HepG2 (cell line): Measurements from ENCODE around the gene ZBTB46. TPM values are rescaled to one million over a fixed set of nuclear protein-coding genes. Genes with fewer than 3 reads are reported as not detected.
A peak's percentile ranks its signal among the peaks of the same experiment; 100 is the strongest.

Source experiments
- CCDC6 ChIP-seq: sonication (generic); formaldehyde crosslinking; IDR thresholded peaks from 2 replicates; pipeline ENCODE4 v1.8.1; 2022; ENCODE audit warnings: mild to moderate bottlenecking, missing genetic modification reagents, moderate library complexity
- EED ChIP-seq: sonication (generic); formaldehyde crosslinking; IDR thresholded peaks from 2 replicates; pipeline ENCODE4 v1.5.0; 2020; ENCODE audit warnings: mild to moderate bottlenecking, missing genetic modification reagents
- KMT2A ChIP-seq: sonication (generic); formaldehyde crosslinking; IDR thresholded peaks from 2 replicates; pipeline ENCODE4 v1.4.0; 2020; ENCODE audit warnings: missing genetic modification reagents
- SOX13 ChIP-seq, 3 experiments: fragments of 450-650 bp in 1 of 3; sonication (generic) in 1 of 3; formaldehyde crosslinking in 1 of 3; IDR thresholded peaks in 2 of 3; conservative IDR thresholded peaks in 1 of 3; 2 replicates each; pipeline versions ENCODE4 v1.5.0 to v1.6.1; 2016 to 2020; ENCODE audit warnings: antibody characterized with exemption in 1 of 3, mild to moderate bottlenecking in 1 of 3, missing compliant biosample characterization in 1 of 3, missing genetic modification reagents in 1 of 3, moderate library complexity in 1 of 3
- TBL1XR1 ChIP-seq: fragments of 150-350 bp; IDR thresholded peaks from 2 replicates; pipeline ENCODE4 v1.6.1; 2014; ENCODE audit warnings: borderline replicate concordance, low read length; ENCODE audit not compliant: partially characterized antibody
- ZBTB7A ChIP-seq: sonication (generic); formaldehyde crosslinking; IDR thresholded peaks from 2 replicates; pipeline ENCODE4 v1.8.0; 2022; ENCODE audit warnings: mild to moderate bottlenecking, missing genetic modification reagents
- ZNF264 ChIP-seq: sonication (generic); formaldehyde crosslinking; IDR thresholded peaks from 2 replicates; pipeline ENCODE4 v1.4.0; 2020; ENCODE audit warnings: missing genetic modification reagents
- ZNF329 ChIP-seq: sonication (generic); formaldehyde crosslinking; IDR thresholded peaks from 2 replicates; pipeline ENCODE4 v1.9.0; 2021; ENCODE audit warnings: low read depth, mild to moderate bottlenecking, missing genetic modification reagents
- ZNF367 ChIP-seq: sonication (generic); formaldehyde crosslinking; IDR thresholded peaks from 2 replicates; pipeline ENCODE4 v1.4.0; 2020; ENCODE audit warnings: missing genetic modification reagents, borderline replicate concordance
- ZNF383 ChIP-seq: sonication (generic); formaldehyde crosslinking; IDR thresholded peaks from 2 replicates; pipeline ENCODE4 v1.4.0; 2020; ENCODE audit warnings: missing genetic modification reagents, mild to moderate bottlenecking, borderline replicate concordance
- ZNF562 ChIP-seq: sonication (generic); formaldehyde crosslinking; IDR thresholded peaks from 2 replicates; pipeline ENCODE4 v1.8.0; 2022; ENCODE audit warnings: missing genetic modification reagents, borderline replicate concordance
- ZNF776 ChIP-seq: sonication (generic); formaldehyde crosslinking; IDR thresholded peaks from 2 replicates; pipeline ENCODE4 v1.4.0; 2020; ENCODE audit warnings: mild to moderate bottlenecking, missing genetic modification reagents
- ZSCAN29 ChIP-seq: sonication (generic); formaldehyde crosslinking; conservative IDR thresholded peaks from 2 replicates; pipeline ENCODE4 v1.4.0; 2020; ENCODE audit warnings: mild to moderate bottlenecking, missing genetic modification reagents
- polyA plus RNA-seq, 8 experiments: library from polyadenylated mRNA; depleted of rRNA in 3 of 8; stranded (reverse) in 7 of 8; unstranded in 1 of 8; fragments of >200 nt; fragmentation: Illumina TruSeq in 4 of 8; extraction: Trizol in 4 of 8; gene quantifications; 2 replicates each; pipeline versions ENCODE4 v1.2.1 to v1.2.3, GENCODE V29; 2011 to 2016; ENCODE audit warnings: low read depth in 4 of 8, missing spikeins in 1 of 8, mixed read lengths in 1 of 8; ENCODE audit not compliant: insufficient read depth in 1 of 8
- total RNA-seq, 5 experiments: library from RNA; depleted of rRNA; stranded (reverse); fragments of >200 nt; fragmentation: Illumina TruSeq; extraction: Trizol; gene quantifications; 2 replicates each; pipeline ENCODE4 v1.2.3, GENCODE V29; 2016; ENCODE audit warnings: low read depth in 1 of 5
- TF ChIP-seq, protein P1 (sequence below): sonication (generic); formaldehyde crosslinking; IDR thresholded peaks from 2 replicates; pipeline ENCODE4 v1.4.0; 2020; ENCODE audit warnings: missing genetic modification reagents, borderline replicate concordance
- TF ChIP-seq, protein P2 (sequence below): fragments of 450-650 bp; IDR thresholded peaks from 2 replicates; pipeline ENCODE4 v1.6.1; 2016
- TF ChIP-seq, protein P3 (sequence below): sonication (generic); formaldehyde crosslinking; IDR thresholded peaks from 2 replicates; pipeline ENCODE4 v1.5.0; 2020; ENCODE audit warnings: mild to moderate bottlenecking, low read depth, missing genetic modification reagents, borderline replicate concordance
- TF ChIP-seq, protein P4 (sequence below): sonication (generic); formaldehyde crosslinking; IDR thresholded peaks from 2 replicates; pipeline ENCODE4 v1.4.0; 2020; ENCODE audit warnings: missing genetic modification reagents

Gene ZBTB46
- total and polyA plus RNA-seq, 2 of the 13 experiments (the other 11 are each of a cell fraction or from before 2014, with no cell fraction given), result 1.6 to 13.5 TPM

DNA sequence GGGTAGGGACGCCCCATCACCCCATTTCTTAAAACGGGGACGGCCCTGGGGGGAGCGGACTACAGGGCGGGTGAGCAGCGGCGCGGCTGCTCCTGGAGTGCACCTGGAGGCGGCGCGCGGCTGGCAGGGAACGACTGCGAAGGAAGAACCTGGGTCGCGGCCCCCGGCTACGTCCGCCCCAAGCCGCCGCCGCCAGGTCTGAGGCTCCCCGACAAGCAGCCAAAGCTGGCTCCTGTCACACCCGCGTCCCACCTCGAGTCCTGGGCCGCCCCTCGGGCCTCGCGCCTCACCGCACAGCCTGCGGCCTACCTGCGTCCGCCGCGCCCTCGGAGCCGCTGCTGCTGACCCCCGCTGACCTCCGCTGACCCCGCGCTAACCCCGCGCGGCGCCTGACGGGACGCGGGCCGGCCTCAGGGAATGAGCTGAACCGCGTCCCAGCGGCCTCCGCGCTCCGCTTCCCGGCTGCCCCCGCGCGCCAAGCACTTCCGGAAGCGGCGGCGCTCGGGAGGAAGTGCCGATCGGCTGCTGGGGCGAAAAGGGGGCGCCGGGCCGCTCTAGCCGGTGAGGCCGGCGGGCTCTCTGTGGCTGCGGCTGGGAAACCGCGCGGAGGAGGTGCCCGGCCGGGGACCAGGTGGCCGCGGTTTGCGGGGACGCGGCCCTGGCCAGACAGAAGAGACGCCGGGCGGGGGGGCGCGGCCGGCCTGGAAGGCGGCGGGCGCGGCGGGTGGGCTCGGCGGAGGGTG, 123.3 kb downstream of the ZBTB46 start, which contains the start of the genes ARFRP1 and ZGPAT (continued):
- TF ChIP-seq, protein P1, sequence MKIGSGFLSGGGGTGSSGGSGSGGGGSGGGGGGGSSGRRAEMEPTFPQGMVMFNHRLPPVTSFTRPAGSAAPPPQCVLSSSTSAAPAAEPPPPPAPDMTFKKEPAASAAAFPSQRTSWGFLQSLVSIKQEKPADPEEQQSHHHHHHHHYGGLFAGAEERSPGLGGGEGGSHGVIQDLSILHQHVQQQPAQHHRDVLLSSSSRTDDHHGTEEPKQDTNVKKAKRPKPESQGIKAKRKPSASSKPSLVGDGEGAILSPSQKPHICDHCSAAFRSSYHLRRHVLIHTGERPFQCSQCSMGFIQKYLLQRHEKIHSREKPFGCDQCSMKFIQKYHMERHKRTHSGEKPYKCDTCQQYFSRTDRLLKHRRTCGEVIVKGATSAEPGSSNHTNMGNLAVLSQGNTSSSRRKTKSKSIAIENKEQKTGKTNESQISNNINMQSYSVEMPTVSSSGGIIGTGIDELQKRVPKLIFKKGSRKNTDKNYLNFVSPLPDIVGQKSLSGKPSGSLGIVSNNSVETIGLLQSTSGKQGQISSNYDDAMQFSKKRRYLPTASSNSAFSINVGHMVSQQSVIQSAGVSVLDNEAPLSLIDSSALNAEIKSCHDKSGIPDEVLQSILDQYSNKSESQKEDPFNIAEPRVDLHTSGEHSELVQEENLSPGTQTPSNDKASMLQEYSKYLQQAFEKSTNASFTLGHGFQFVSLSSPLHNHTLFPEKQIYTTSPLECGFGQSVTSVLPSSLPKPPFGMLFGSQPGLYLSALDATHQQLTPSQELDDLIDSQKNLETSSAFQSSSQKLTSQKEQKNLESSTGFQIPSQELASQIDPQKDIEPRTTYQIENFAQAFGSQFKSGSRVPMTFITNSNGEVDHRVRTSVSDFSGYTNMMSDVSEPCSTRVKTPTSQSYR (CRISPR knock-in tag), result peak; percentile 81
- TF ChIP-seq ZNF329 (CRISPR knock-in tag) (peak; percentile 64; the same call in 1 of the 2 replicates), ZBTB7A (CRISPR knock-in tag) (peak; percentile 83), SOX13 (IDR thresholded peaks at IDR 0.05) (no peak), SOX13 (CRISPR knock-in tag; conservative IDR thresholded peaks at IDR 0.05 in 1 of 2, IDR thresholded peaks at IDR 0.05 in 1 of 2) (peak in 1 of 2 experiments; percentile 62; a peak in 2 of 4 replicates), ZSCAN29 (CRISPR knock-in tag) (peak; percentile 40; the same call in 1 of the 2 replicates), ZNF383 (CRISPR knock-in tag) (no peak), CCDC6 (CRISPR knock-in tag) (peak; percentile 96), TBL1XR1 (peak; percentile 90), ZNF562 (CRISPR knock-in tag) (no peak; the same call in 1 of the 2 replicates), ZNF367 (CRISPR knock-in tag) (no peak), ZNF776 (CRISPR knock-in tag) (peak; percentile 80; the same call in 1 of the 2 replicates), KMT2A (CRISPR knock-in tag) (peak; percentile 99), ZNF264 (CRISPR knock-in tag) (peak; percentile 19; the same call in 1 of the 2 replicates), EED (CRISPR knock-in tag) (peak; percentile 61)
- TF ChIP-seq, protein P2, sequence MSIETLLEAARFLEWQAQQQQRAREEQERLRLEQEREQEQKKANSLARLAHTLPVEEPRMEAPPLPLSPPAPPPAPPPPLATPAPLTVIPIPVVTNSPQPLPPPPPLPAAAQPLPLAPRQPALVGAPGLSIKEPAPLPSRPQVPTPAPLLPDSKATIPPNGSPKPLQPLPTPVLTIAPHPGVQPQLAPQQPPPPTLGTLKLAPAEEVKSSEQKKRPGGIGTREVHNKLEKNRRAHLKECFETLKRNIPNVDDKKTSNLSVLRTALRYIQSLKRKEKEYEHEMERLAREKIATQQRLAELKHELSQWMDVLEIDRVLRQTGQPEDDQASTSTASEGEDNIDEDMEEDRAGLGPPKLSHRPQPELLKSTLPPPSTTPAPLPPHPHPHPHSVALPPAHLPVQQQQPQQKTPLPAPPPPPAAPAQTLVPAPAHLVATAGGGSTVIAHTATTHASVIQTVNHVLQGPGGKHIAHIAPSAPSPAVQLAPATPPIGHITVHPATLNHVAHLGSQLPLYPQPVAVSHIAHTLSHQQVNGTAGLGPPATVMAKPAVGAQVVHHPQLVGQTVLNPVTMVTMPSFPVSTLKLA, result peak; percentile 44; the same call in 1 of the 2 replicates
- TF ChIP-seq, protein P3, sequence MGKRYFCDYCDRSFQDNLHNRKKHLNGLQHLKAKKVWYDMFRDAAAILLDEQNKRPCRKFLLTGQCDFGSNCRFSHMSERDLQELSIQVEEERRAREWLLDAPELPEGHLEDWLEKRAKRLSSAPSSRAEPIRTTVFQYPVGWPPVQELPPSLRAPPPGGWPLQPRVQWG (CRISPR knock-in tag), result no peak
- TF ChIP-seq, protein P4, sequence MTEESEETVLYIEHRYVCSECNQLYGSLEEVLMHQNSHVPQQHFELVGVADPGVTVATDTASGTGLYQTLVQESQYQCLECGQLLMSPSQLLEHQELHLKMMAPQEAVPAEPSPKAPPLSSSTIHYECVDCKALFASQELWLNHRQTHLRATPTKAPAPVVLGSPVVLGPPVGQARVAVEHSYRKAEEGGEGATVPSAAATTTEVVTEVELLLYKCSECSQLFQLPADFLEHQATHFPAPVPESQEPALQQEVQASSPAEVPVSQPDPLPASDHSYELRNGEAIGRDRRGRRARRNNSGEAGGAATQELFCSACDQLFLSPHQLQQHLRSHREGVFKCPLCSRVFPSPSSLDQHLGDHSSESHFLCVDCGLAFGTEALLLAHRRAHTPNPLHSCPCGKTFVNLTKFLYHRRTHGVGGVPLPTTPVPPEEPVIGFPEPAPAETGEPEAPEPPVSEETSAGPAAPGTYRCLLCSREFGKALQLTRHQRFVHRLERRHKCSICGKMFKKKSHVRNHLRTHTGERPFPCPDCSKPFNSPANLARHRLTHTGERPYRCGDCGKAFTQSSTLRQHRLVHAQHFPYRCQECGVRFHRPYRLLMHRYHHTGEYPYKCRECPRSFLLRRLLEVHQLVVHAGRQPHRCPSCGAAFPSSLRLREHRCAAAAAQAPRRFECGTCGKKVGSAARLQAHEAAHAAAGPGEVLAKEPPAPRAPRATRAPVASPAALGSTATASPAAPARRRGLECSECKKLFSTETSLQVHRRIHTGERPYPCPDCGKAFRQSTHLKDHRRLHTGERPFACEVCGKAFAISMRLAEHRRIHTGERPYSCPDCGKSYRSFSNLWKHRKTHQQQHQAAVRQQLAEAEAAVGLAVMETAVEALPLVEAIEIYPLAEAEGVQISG (CRISPR knock-in tag), result peak; percentile 99
